ENCODE results near the gene HKDC1.

DNA sequence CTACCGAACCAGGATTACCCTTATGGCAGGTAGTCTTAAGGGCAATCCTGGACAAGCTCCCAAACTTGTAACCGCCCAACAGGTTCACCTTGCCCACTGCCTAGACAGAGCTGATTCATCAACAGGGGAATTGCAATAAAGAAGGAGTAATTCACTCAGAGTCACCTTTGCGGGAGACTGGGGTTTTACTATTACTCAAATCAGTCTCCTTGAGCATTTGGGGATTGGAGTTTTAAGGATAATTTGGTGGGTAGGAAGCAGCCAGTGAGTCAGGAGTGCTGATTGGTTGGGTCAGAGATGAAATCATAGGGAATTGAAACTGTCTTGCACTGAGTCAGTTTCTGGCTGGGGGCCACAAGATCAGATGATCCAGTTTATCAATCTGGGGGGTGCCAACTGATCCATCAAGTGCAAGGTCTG lies 83.5 kb downstream of the HKDC1 start:
- TF ChIP-seq, protein P1, sequence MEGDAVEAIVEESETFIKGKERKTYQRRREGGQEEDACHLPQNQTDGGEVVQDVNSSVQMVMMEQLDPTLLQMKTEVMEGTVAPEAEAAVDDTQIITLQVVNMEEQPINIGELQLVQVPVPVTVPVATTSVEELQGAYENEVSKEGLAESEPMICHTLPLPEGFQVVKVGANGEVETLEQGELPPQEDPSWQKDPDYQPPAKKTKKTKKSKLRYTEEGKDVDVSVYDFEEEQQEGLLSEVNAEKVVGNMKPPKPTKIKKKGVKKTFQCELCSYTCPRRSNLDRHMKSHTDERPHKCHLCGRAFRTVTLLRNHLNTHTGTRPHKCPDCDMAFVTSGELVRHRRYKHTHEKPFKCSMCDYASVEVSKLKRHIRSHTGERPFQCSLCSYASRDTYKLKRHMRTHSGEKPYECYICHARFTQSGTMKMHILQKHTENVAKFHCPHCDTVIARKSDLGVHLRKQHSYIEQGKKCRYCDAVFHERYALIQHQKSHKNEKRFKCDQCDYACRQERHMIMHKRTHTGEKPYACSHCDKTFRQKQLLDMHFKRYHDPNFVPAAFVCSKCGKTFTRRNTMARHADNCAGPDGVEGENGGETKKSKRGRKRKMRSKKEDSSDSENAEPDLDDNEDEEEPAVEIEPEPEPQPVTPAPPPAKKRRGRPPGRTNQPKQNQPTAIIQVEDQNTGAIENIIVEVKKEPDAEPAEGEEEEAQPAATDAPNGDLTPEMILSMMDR (conservative IDR thresholded peaks at IDR 0.05; ENCODE audit: low read depth, low read length), result no peak
- no peak for TF ChIP-seq EZH2 (IDR thresholded peaks at IDR 0.05; ENCODE audit: borderline replicate concordance, low read depth, low read length, poor library complexity, severe bottlenecking)
